ENCODE data around the gene SCAMP2. TPM values are rescaled to one million over a fixed set of nuclear protein-coding genes. Genes with fewer than 3 reads are reported as not detected.

SCAMP2 gene
- total RNA-seq, 4 donors from 2014 or later = 59.3 to 129 (median 104) TPM

DNA sequence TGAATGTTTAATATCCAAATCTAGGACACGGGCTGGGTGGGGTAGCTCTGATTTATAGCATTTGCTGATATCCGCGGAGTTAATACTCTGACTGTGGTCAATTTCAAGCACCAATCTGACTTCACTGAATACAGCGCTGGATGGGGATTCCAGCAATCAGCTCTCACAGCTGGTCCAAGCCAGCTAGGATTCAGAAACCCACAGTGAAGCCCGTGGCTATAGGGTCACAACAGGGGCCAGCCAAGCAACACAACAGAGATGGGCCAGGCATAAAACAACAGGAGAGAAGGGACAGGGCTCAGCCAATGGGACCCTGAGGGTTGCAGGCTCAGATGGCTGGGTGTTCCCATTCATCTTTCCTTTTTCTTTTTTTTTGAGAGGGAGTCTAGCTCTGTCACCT is 65.9 kb downstream of the SCAMP2 start:
- Histone ChIP-seq H3K4me3 (replicated peaks in 1 of 3) (no peak overlapping the region), H3K36me3 (peaks cover 2 to 3% of the 10 kb centered on the region in 2 donors), H3K9me3 (no peaks in the 10 kb centered on the region), H3K27me3 (no peaks in the 10 kb centered on the region), H3K27ac (no peak overlapping the region), H3K4me1 (peaks cover 0 to 17% of the 10 kb centered on the region in 2 donors)
- intact Hi-C loops (cut with DNase I) = no loop called here
- 70 to 72% methylated on average over 5 of the region's 5 CpGs for WGBS, 2 donors
- DNase-seq = no peak
- TF ChIP-seq, protein P1, sequence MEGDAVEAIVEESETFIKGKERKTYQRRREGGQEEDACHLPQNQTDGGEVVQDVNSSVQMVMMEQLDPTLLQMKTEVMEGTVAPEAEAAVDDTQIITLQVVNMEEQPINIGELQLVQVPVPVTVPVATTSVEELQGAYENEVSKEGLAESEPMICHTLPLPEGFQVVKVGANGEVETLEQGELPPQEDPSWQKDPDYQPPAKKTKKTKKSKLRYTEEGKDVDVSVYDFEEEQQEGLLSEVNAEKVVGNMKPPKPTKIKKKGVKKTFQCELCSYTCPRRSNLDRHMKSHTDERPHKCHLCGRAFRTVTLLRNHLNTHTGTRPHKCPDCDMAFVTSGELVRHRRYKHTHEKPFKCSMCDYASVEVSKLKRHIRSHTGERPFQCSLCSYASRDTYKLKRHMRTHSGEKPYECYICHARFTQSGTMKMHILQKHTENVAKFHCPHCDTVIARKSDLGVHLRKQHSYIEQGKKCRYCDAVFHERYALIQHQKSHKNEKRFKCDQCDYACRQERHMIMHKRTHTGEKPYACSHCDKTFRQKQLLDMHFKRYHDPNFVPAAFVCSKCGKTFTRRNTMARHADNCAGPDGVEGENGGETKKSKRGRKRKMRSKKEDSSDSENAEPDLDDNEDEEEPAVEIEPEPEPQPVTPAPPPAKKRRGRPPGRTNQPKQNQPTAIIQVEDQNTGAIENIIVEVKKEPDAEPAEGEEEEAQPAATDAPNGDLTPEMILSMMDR (IDR thresholded peaks at IDR 0.05) = no peak
- no peak for TF ChIP-seq POLR2A (IDR thresholded peaks at IDR 0.05)

DNA sequence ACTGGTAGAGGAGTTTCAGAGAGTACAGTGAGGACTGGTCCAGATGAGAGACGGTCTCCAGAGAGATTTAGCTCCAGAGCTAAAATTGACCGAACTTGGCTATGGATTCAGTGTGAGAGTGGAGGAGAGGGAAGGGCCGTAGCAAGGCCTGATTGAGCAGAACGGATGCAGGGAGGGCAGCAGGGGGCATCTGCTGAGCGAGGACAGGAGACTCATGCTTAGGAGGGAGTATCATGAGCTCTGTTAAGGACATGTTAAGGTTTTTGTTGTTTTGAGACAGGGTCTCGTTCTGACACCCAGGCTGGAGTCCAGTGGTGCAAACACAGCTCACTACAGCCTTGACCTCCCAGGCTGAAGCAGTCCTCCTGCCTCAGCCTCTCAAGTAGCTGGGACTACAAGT is 68.2 kb downstream of the SCAMP2 start:
- no peak for DNase-seq
- peaks cover 0 to 17% of the 10 kb centered on the region in 2 donors for H3K4me1 ChIP-seq
- no peaks in the 10 kb centered on the region for H3K9me3 ChIP-seq
- TF ChIP-seq, protein P1 (IDR thresholded peaks at IDR 0.05) = no peak
- no peak for TF ChIP-seq POLR2A (IDR thresholded peaks at IDR 0.05)
- no peak overlapping the region for H3K4me3 ChIP-seq (replicated peaks in 1 of 3)
- WGBS, 2 donors = 81 to 82% methylated on average over 6 of the region's 6 CpGs
- intact Hi-C loops (cut with DNase I) = no loop called here
- H3K27ac ChIP-seq = no peak overlapping the region
- H3K27me3 ChIP-seq = no peaks in the 10 kb centered on the region
- peaks cover 13 to 19% of the 10 kb centered on the region in 2 donors for H3K36me3 ChIP-seq

DNA sequence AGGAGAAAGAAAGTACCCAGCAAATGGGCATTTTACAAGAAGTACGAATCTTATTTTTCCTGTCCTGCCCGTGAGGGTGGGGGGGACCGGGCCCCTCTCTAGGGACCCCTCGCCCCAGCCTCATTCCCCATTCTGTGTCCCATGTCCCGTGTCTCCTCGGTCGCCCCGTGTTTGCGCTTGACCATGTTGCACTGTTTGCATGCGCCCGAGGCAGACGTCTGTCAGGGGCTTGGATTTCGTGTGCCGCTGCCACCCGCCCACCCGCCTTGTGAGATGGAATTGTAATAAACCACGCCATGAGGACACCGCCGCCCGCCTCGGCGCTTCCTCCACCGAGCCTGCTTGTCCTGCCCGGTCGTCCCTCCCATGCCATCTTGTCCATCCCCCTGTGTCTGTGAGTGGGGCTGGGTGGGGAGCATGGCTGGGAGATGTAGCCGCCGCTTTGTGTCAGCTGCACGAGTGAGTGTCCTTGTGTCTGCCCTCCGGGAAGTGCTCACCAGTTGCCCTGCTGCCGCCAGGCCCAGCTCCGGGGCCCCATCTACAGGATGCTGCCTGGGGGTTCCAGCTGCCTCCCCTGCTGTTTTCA is 70.2 kb downstream of the SCAMP2 start:
- intact Hi-C loops (cut with DNase I) = no loop called here
- Histone ChIP-seq H3K4me1 (peaks cover 0 to 7% of the 10 kb centered on the region in 2 donors), H3K4me3 (replicated peaks in 1 of 3) (no peak overlapping the region), H3K27me3 (no peaks in the 10 kb centered on the region), H3K36me3 (peaks cover 13 to 19% of the 10 kb centered on the region in 2 donors), H3K27ac (no peak overlapping the region), H3K9me3 (no peaks in the 10 kb centered on the region)
- TF ChIP-seq, protein P1 (IDR thresholded peaks at IDR 0.05) = no peak
- no peak for TF ChIP-seq POLR2A (IDR thresholded peaks at IDR 0.05)
- DNase-seq = no peak
- 95 to 96% methylated on average over 27 to 29 of the region's 31 CpGs for WGBS, 2 donors

DNA sequence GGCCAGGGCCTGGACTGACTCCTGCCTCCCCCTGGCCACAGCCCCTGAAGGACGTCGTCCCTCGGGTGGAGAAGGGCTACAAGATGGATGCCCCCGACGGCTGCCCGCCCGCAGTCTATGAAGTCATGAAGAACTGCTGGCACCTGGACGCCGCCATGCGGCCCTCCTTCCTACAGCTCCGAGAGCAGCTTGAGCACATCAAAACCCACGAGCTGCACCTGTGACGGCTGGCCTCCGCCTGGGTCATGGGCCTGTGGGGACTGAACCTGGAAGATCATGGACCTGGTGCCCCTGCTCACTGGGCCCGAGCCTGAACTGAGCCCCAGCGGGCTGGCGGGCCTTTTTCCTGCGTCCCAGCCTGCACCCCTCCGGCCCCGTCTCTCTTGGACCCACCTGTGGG is 70.9 kb downstream of the SCAMP2 start:
- Histone ChIP-seq H3K4me3 (replicated peaks in 1 of 3) (no peak overlapping the region), H3K27me3 (no peaks in the 10 kb centered on the region), H3K36me3 (peaks cover 13 to 19% of the 10 kb centered on the region in 2 donors), H3K27ac (no peak overlapping the region), H3K4me1 (peaks cover 0 to under 1% of the 10 kb centered on the region in 2 donors), H3K9me3 (no peaks in the 10 kb centered on the region)
- whole genome bisulfite sequencing, 2 donors = 92 to 96% methylated on average over 12 to 20 of the region's 20 CpGs
- no peak for DNase-seq
- intact Hi-C loops (cut with DNase I) = no loop called here
- TF ChIP-seq, protein P1 (IDR thresholded peaks at IDR 0.05) = no peak
- TF ChIP-seq POLR2A (IDR thresholded peaks at IDR 0.05) = no peak

DNA sequence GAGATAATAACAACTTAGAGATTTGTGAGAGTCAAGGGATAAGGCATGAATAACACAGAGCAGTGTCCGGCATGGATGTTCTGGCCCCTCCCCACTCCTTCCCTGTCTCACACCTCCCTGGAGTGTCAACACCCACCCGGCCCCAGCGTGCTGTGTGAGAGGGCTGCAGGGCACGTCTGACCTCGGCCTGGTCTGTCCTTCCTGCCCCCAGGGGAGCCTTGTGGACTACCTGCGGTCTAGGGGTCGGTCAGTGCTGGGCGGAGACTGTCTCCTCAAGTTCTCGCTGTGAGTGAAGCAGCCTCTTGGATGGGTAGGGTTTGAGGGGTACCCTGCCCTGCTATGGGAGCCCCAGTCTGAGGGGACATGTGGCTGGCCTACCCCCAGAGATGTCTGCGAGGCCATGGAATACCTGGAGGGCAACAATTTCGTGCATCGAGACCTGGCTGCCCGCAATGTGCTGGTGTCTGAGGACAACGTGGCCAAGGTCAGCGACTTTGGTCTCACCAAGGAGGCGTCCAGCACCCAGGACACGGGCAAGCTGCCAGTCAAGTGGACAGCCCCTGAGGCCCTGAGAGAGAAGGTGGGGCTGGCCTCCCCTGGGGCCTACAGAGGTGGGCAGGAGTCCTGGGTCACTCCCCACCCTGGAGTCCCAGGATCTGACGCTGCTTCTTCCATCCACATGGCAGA is 71.7 kb downstream of the SCAMP2 start:
- H3K9me3 ChIP-seq = no peaks in the 10 kb centered on the region
- H3K36me3 ChIP-seq = peaks cover 13 to 19% of the 10 kb centered on the region in 2 donors
- TF ChIP-seq, protein P1 (IDR thresholded peaks at IDR 0.05) = no peak
- no peak for TF ChIP-seq POLR2A (IDR thresholded peaks at IDR 0.05)
- H3K27ac ChIP-seq = no peak overlapping the region
- 86 to 90% methylated on average over 8 to 11 of the region's 18 CpGs for WGBS, 2 donors
- no peak overlapping the region for H3K4me3 ChIP-seq (replicated peaks in 1 of 3)
- H3K4me1 ChIP-seq = no peaks in the 10 kb centered on the region
- no peak for DNase-seq
- intact Hi-C loops (cut with DNase I) = no loop called here
- H3K27me3 ChIP-seq = no peaks in the 10 kb centered on the region

Measured in thyroid gland (tissue), 4 donors.